Renal pelvis (tissue), 4 donors: ENCODE data around the gene MSI2. TPM values are rescaled to one million over a fixed set of nuclear protein-coding genes. Genes with fewer than 3 reads are reported as not detected.

ENCODE experiments used
- DNase-seq: peaks from one replicate; pipeline ENCODE4 v3.0.0-alpha.2; 2013
- polyA plus RNA-seq, 3 donors: library from polyadenylated mRNA; unstranded; fragments of 120-200 nt; gene quantifications; one replicate each; pipeline ENCODE4 v1.2.1, GENCODE V29; 2013; ENCODE audit not compliant: insufficient read length in 3 of 3

Gene MSI2
- polyA plus RNA-seq, 3 donors = 79.4 to 105 (median 95.5) TPM

- no peak for DNase-seq
Measured at GRCh38 chr17:57572062-57572461, 315.7 kb downstream of the MSI2 start.

GRCh38 chr17:57572600-57572999 is 316.3 kb downstream of the MSI2 start:
- no peak for DNase-seq

- DNase-seq = no peak
Measured at GRCh38 chr17:57574040-57574513, 317.8 kb downstream of the MSI2 start.

- DNase-seq = no peak
Measured at GRCh38 chr17:57576744-57577143, 320.4 kb downstream of the MSI2 start.

- DNase-seq = no peak
Measured at GRCh38 chr17:57577751-57578607, 321.7 kb downstream of the MSI2 start.

- DNase-seq = no peak
Measured at GRCh38 chr17:57578608-57579225, 322.4 kb downstream of the MSI2 start.

GRCh38 chr17:57579245-57579644 is 322.9 kb downstream of the MSI2 start:
- DNase-seq = no peak

- no peak for DNase-seq
Measured at GRCh38 chr17:57580055-57580739, 323.9 kb downstream of the MSI2 start.

GRCh38 chr17:57582881-57583756 is 326.8 kb downstream of the MSI2 start:
- DNase-seq = no peak

GRCh38 chr17:57584050-57584551 is 327.8 kb downstream of the MSI2 start:
- no peak for DNase-seq

GRCh38 chr17:57585341-57586195 is 329.2 kb downstream of the MSI2 start:
- DNase-seq = no peak

- DNase-seq = no peak
Measured at GRCh38 chr17:57586196-57586740, 329.9 kb downstream of the MSI2 start.

GRCh38 chr17:57586742-57587141 is 330.4 kb downstream of the MSI2 start:
- DNase-seq = no peak

GRCh38 chr17:57587193-57587969 is 331.1 kb downstream of the MSI2 start:
- DNase-seq = no peak

GRCh38 chr17:57588086-57588485 is 331.8 kb downstream of the MSI2 start:
- DNase-seq = no peak

- DNase-seq = no peak
Measured at GRCh38 chr17:57589151-57590034, 333.1 kb downstream of the MSI2 start.

- no peak for DNase-seq
Measured at GRCh38 chr17:57593739-57594462, 337.6 kb downstream of the MSI2 start.

- no peak for DNase-seq
Measured at GRCh38 chr17:57594767-57595166, 338.4 kb downstream of the MSI2 start.
